ENCODE measurements around the gene TARS1. TPM values are rescaled to one million over a fixed set of nuclear protein-coding genes. Genes with fewer than 3 reads are reported as not detected.

Gene TARS1
- total and polyA plus RNA-seq, 10 of the 15 experiments (the other 5 are each of a cell fraction or from before 2014, with no cell fraction given): 163 to 350 (median 228) TPM

- TF ChIP-seq ZNF687 (IDR thresholded peaks at IDR 0.05): no peak
- peak in 1 of 2 experiments; percentile 24; a peak in 1 of 3 replicates for TF ChIP-seq EGR1 (IDR thresholded peaks at IDR 0.05; ENCODE audit: borderline replicate concordance in 1 of 2, low read depth in 2 of 2, low read length in 2 of 2)
- no peak for TF ChIP-seq KAT2A (conservative IDR thresholded peaks at IDR 0.05; ENCODE audit: control insufficient read depth, low read depth, low read length)
- peak; percentile 65 for TF ChIP-seq SMAD1 (IDR thresholded peaks at IDR 0.05; ENCODE audit: low read depth, partially characterized antibody)
- TF ChIP-seq HDAC6 (IDR thresholded peaks at IDR 0.05; ENCODE audit: unreplicated experiment): no peak
- no peak for TF ChIP-seq SREBF2 (IDR thresholded peaks at IDR 0.05; ENCODE audit: low read length)
- peak; percentile 50; the same call in 1 of the 2 replicates for TF ChIP-seq DPF2 (IDR thresholded peaks at IDR 0.05)
- TF ChIP-seq RB1 (IDR thresholded peaks at IDR 0.05; ENCODE audit: borderline replicate concordance): peak; percentile 38; the same call in 1 of the 2 replicates
- no peak for TF ChIP-seq JUND (IDR thresholded peaks at IDR 0.05; ENCODE audit: low read depth, low read length)
- no peak for TF ChIP-seq TCF7 (IDR thresholded peaks at IDR 0.05; ENCODE audit: borderline replicate concordance)
- TF ChIP-seq SIN3A (IDR thresholded peaks at IDR 0.05; ENCODE audit: low read depth, low read length): no peak
- TF ChIP-seq CEBPZ (IDR thresholded peaks at IDR 0.05; ENCODE audit: low read depth, low read length): no peak
- TF ChIP-seq FOS (IDR thresholded peaks at IDR 0.05; ENCODE audit: borderline replicate concordance, extremely low read depth, insufficient read length): peak; percentile 37
- TF ChIP-seq PAX5 (IDR thresholded peaks at IDR 0.05; ENCODE audit: borderline replicate concordance, low read depth, low read length): no peak
- no peak for TF ChIP-seq CHD4 (IDR thresholded peaks at IDR 0.05)
- TF ChIP-seq ZNF207 (IDR thresholded peaks at IDR 0.05; ENCODE audit: borderline replicate concordance): no peak
Observed at GRCh38 chr5:33440482-33441240, at the start of gene TARS1 (continued).
